ENCODE results near the gene CACNA1I.

The CACNA1I gene

DNA sequence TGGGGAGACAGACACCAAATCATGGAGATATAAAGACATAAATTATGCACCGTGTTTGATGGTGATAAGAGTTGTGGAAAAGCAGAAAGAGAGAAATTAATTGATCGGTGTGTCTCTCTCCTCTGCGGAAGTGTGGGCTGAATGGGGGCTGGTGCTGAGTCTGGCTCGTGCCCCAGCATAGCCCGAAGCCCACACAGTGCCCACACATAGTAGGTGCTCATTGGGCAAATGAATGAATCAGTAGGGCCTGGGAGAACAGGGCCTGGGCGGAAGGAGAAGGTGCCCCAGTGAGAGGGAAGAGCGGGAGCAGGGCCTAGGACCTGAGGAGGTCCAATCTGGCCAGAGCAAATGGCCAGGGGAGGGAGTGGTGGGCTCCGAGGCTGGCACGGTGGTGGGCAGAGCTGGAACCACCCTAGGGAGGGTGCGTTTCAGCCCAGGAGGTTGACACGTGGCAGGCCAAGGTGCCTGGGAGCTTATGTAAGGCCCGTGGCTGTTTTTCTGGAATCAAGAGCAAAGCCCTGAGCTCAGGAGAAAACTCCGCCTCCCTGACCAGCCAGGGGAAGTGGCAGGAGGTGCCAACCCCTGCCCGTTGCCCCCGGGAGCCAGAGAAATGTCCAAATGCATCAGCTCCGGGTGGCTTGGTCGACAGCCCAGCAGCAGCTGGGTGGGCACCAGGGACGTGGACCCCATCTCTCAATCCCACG, 2.1 kb upstream of the CACNA1I start:
- no peak for DNase-seq (ENCODE audit: low read depth in 2 of 2)

DNA sequence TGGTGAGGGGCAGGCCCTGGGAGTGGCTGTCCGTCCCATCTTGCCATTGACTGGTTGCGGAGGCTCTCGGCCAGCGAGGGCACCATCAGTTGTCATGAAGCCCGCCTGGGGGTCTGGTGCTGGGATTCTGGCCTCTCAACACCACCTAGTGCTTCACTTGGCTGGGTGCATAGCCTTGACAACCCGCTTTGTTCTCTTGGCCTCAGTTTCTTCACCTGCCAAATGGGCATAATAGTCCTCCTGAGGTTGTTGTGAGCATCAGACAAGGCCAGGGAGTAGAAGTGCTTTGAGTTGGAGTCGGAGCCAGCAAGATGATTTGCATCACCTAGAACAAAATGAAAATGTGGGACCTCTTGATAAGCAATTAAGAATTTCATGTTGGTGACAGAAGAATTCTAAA, 1.5 kb upstream of the CACNA1I start:
- no peak for DNase-seq (ENCODE audit: low read depth in 2 of 2)

DNA sequence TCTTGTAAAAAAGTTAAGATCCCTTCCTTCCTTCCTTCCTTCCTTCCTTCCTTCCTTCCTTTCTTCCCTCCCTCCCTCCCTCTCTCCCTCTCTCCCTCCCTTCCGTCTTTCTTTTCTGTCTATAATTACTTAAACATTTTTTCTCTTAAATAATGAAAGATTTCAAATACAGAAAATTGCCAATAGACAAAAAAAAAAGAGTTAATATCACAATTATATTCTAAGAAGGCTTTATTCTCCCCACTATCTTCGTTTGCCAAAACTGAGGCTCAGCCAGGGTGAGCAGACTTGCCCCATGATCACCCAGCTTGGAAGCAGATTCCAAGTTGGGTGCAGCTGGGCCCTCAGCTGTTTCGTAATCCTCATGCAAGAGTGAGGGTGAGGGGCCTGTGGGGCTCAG, 327 bp upstream of the CACNA1I start:
- DNase-seq (ENCODE audit: low read depth in 2 of 2): no peak

DNA sequence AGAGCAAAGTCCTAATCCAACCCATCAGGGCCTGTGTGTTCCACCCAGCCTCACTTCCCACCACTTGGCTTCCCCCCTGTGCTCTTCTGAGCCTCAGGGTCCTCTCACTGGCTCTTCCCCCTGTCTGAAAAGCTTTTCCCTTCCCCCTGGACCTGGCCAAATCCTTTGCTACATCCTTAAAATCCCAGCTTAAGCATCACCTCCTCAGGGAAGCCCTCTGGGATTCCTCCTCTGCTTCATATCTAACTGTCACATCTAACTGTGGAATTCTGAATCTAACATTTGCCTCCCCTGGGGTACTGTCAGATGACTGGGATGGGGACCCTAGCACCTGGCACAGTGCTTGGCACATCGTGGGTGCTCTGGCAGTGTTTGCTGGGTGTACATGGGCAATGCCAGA, 985 bp downstream of the CACNA1I start:
- no peak for DNase-seq (ENCODE audit: low read depth in 2 of 2)

DNA sequence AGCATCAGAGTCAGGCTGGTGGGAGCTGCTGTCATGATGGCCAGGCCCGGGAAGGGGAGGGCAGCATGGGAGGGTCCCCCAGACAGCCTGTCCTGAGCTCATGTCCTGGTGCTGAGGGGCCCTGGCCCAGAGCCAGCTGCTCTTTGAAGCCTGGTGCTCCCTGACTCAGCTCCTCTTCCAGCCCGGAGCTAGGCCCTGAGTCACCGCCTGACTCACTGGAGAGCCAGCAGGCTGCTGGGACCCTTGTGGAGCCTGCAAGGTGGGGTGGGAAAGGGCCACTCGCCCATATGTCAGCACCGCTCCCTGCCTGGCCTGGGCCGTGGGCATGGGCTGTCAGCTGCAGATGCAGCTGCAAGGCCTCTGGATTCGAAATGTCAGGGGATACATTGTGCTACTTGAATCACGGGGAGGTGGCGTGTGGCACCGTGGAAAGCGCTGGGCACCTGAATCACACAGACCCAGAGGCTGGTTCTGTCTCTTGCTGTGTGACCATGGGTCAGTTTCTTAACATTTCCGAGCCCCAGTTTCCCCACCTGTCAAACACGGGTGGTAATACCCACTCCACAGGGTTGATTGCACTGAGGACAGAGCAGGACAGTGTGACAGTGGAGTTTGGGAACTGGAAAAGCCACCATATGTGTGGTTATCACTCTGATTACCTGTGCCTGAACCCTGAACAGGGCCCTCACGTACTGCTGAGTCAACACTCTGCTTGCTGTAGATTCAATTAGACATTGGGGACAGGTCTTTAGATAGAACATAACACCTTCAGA, 4.4 kb downstream of the CACNA1I start:
- DNase-seq (ENCODE audit: low read depth in 2 of 2): no peak

DNA sequence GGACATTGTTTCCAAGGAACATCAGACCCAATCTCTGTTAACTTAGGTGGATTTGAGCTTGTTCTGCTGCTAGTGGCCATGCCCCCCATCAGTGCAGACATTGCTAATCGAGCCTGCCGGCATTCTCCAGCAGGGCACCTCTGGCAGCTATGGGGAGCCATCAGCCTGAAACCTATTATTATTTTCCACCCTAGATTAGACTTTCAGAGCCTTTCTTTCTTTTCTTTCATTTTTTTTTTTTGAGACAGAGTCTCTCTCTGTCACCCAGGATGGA, 4.9 kb downstream of the CACNA1I start:
- no peak for DNase-seq (ENCODE audit: low read depth in 2 of 2)

DNA sequence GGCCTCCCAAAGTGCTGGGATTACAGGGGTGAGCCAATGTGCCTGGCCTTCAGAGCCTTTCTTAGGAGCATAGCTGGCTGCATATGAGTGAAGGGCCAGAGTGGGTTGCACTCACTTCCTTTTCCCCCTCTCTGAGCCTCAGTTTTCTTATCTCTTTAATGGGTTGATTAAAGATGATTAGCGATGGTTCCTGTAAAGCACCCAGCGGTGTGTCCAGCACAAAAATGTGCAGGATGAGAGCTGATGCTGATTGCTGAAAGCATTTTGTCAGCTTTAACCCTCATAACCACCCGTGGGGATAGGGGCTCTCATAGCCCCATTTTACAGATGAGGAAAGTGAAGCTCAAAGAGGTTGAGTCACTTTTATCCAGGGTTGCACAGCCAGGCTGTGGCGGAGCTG, 5.5 kb downstream of the CACNA1I start:
- no peak for DNase-seq (ENCODE audit: low read depth in 2 of 2)

DNA sequence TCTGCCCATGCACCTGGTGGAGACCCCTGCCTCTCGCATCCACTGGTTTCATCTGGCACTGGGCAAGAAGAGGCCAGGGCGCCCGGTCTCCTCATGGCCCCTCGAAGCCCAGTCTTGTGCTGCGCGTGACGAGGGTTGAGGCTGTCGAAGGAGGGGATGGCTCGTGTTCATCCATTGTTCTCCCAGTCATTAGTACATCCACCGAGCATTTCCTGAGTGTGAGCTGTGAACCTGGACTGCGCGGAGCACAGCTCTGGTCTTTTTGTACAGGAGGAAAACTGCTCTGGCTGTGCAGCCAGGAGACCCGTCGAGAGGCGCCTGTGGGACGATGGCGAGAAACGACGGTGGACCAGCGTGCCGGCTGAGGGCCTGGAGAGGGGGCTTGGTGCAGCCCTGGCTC, 6.8 kb downstream of the CACNA1I start:
- no peak for DNase-seq (ENCODE audit: low read depth in 2 of 2)

DNA sequence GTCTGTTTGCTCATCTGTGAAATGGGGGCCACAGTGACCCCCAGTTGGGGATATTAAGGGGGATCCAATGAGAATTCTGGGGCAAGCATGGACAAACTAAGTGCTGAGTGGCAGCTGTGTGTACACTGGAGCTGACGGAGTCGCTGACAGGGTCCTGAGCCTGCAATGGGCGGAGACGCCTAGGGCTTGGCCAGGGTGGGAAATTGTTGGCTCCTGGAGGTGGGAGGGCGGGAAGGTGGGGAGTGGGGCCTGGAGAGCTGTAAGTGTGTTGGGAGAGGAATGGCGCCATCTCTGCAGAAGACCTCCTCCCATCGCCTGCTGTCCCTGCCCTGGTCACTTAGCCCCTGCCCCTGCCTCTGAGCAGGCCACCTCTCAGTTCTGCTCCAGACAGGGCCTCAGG, 7.3 kb downstream of the CACNA1I start:
- no peak for DNase-seq (ENCODE audit: low read depth in 2 of 2)

DNA sequence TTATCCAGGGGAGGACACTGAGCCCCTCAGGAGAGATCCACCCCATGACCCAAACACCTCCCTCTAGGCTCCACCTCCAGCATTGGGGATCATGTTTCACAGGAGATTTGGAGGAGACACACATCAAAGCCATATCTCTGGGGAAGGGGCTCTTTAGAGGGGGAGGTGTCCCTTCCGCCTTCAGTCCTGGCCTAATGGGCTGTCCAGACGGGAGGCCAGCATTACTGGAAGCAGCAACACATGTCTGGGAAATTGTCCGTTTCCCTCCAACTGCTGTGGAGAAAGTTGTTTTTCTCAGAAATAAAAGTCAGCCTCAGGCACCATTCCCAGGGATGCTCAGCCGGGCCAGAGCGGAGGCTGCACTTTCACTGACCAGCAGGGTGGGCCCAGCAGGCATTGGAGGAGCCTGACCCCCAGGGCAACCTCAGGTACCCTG, 9.5 kb downstream of the CACNA1I start:
- no peak for DNase-seq (ENCODE audit: low read depth in 2 of 2)

DNA sequence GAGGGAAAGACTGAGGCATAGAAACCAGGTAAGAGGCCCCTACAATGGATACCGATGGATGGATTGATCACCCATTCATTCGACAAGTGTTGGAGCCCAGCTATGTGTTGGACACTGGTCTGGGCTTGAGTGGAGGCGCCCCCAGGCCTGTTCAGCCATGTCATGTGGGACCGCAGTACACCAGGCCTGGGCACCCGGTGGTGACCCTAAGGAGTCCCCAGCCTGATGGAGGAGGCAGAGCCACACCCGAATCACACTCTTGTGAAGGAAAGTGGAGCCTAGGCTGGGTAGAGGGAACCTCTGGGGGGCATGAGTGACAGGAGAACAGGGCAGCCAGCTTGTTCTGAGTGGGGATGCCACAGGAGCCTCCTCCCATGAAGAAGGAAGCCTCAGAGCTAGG, 10.2 kb downstream of the CACNA1I start:
- no peak for DNase-seq (ENCODE audit: low read depth in 2 of 2)

DNA sequence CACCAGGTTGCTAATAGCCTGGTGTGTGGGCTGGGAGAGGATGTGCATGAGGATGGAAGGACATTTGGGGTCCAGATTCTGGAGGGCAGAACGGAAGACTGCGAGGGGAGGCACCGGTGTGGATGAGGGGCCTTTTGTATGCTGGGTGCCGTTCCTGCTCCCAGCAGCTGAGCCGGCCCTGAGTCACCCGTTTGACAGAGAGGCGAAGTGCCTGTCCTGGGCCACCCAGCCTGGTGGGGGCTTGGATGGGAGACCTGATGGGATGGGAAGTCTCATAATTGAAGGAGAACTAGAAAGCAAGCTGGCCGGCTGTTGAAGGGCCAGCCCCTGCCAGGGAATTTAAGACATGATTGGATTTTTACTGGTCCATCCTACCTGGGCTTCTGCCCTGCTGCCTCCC, 10.8 kb downstream of the CACNA1I start:
- no peak for DNase-seq (ENCODE audit: low read depth in 2 of 2)

DNA sequence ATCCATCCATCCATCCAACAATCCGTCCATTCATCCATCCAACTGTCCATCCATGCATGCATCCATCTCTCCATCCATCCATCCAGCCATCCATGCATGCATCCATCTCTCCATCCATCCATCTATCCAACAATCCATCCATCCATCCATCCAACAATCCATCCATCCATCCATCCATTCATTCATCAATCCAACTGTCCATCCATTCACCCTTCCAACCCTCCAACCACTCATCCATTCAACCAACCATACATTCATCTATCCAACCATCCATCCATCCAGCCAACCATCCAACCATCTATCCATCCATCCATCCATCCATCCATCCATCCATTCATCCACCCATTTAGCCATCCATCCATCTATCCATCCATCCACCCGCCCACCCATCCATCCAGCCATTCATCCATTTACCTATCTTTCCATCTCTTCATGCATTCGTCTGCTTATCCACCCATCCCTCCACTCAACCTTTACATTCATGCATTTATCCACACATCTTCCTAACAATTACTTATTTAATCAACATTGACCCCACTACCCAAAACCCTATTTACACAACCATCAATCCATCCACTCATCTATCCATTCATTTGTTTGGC, 12.6 kb downstream of the CACNA1I start:
- DNase-seq (ENCODE audit: low read depth in 2 of 2): no peak

DNA sequence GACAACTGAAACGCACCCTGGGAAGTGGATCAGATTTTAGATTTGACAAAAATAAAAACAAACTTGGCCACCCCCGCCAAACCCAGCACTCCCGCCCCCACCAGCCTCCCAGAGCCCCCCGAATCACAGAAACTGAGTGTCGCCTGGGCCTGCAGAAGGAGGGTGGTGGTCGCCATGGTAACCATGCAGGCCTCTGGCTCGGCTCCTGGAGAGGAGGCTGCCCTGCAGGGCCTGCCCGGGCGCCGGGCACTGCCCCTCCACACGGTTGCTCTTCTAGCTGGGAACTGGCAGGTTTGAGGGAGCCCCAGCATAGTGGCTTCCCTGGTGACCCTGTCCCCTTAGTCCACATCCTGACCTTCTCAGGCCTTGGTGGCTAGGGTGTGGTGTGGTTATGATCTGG, 19.3 kb downstream of the CACNA1I start:
- DNase-seq (ENCODE audit: low read depth in 2 of 2): no peak

DNA sequence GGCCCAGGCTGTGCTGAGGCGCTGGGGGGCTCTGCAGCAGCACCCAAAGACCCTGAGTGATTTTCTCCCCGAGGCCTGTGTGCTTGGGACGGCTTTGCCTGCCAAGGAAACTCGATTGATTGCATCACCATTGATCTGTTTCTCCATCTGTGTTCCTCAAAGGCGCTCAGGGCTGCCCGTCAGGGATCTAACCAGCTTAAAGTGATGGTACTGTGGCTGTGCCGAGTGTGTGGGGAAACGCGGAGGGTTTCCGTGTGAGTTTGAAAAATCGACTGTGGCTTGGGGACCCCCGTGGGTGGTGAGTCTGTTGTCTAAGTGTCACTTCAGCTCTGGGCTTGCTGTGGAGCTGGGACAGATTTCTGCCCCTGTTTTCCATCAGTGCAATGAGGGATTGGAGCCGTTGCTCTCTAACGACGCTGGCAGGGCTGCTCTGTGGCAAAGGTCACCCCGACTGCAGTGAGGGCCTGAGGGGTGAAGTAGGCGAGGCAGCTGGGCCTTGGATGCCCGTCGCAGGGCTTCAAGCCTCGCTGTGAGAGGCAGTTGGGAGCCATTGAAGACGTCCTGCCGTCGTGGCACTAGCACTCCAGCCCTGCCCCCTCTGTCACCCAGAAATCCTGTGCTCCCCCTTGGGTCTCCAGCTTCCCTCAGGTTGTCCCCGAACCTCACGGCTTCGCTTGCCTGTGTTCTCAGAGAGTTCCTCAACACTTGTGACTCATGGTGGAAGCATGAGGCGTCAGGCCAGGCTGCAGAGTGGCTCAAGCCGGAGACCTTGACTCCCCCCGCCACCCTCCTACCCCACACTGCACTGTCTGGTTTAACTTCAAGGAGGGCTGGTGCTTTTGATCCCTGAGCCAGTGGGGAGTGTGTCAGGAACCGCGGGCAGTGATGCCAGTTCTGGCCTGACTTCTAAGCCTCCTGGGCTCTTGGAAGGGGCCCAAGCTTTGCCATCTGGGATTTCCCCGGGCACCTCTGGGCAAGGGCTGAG, 21.8 kb downstream of the CACNA1I start:
- no peak for DNase-seq (ENCODE audit: low read depth in 2 of 2)

DNA sequence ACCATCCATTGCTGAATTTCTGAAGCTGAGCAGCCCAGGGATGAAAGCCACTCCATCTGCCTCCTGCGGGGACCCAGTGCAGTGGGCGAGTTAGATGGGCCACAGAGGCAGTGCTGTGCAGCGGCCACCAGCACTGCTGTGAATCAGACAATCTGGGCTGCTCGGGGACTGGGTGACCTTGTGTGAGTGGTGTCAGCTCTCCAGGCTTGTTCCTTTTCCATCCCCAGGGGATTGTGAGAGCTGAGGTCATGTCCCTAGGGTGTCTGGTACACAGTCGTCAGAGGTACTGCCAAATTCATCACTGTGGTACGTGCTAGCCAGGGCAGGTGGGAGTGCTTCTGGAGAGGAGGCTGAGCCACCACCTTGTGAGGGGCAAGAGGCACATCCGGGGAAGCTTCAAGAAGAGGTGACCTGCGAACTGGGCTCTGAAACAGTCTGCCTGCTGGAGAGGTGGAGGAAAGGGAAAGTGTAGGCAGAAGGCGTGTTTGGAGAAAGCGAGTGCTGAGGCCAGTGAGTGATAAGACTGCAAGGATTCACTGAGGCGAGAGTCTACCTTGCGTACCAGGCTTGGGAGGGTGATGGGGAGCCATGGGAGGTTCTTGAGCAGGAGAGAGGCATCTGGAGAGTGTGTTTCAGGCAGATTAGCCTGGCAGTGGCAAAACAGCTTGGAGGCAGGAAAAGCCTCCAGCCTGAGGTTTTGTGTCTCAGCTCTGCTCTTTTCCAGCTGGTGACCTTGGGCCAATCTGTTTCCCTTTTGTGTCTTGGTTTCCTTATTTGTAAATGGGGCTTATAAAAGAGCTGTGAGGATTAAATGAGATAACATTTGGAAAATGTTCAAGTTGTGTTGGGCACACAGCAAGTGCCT, 22.7 kb downstream of the CACNA1I start:
- DNase-seq (ENCODE audit: low read depth in 2 of 2): no peak

DNA sequence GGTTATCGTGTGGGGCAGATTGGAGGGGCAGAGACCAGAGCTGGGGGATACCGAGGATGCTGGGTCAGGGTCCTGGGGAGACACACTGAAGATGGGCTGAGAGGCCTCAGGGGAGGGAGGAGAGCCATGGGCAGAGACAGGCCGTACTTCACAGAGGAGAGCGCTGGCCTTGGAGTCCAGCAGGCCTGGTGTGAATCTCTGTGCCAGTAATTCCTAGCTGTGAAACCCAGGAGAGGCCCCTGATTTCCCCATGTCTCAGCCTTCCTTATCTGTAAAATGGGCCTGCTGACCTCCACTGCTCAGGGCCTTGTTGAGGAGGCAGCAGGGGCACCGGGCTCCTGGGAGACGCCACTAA, 23.4 kb downstream of the CACNA1I start:
- no peak for DNase-seq (ENCODE audit: low read depth in 2 of 2)

DNA sequence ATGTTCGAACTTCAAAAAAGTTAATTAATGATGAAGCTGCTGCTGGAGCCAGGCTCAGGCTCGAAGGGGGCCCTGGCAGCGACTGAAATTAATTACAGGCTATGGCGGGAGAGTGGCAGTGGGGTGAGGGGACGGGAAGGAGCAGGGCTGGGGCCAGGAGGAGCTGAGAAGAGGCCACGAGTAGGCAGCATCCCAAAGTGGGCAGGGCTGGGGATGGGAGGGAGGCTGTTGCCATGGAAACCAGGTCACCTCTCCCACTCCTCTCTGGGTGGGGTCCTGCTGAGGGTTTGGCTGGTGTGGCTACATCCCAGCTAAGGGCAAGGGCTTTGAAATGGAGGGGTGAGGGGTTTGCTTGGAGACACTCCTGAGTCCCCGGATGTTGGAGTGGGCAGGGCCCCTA, 23.9 kb downstream of the CACNA1I start:
- no peak for DNase-seq (ENCODE audit: low read depth in 2 of 2)

DNA sequence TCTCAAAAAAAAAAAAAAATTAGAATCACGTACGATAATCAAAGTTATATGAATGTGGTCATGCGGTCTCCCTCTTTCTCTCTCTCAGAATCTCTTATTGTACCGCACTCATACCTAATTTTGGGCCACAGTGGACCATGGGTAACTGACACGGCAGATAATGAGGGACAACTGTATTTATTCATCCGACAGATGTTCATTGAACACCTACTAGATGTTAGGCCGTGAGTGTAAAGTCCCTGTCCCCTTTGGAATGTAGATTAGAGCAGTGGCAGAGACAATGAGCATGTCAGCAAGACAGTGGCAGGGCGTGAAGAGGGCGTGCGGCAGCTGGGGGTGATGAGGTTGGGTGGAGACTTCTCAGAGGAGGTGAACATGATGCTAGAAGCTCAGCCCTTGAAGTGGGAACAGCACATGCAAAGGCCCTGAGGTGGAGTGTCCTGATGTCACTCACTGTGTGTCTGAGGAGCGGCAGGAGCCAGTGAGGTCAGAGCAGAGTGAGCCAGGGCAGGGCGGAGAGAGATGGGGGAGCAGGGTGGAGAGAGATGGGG, 25.1 kb downstream of the CACNA1I start:
- DNase-seq (ENCODE audit: low read depth in 2 of 2): no peak

DNA sequence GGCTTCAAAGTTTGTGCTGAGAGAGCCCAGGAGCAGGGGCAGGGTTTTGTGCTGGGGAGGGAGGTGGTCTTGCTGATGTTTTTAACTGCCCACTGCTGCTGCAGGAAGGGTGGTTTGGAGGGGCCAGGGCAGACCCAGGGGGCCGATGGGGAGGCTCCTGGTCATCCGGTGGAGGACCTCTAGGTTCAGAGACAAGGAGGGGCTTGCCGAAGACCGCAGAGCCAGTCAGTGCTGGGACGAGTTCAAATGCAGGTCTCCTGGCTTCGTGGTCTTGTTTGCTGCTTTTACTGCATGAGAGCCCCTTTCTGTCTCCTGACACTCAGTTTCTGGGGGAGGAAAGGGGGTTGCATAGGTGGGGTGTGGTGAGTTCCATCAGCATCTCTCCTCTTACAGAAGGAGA, 26.0 kb downstream of the CACNA1I start:
- DNase-seq (ENCODE audit: low read depth in 2 of 2): no peak

DNA sequence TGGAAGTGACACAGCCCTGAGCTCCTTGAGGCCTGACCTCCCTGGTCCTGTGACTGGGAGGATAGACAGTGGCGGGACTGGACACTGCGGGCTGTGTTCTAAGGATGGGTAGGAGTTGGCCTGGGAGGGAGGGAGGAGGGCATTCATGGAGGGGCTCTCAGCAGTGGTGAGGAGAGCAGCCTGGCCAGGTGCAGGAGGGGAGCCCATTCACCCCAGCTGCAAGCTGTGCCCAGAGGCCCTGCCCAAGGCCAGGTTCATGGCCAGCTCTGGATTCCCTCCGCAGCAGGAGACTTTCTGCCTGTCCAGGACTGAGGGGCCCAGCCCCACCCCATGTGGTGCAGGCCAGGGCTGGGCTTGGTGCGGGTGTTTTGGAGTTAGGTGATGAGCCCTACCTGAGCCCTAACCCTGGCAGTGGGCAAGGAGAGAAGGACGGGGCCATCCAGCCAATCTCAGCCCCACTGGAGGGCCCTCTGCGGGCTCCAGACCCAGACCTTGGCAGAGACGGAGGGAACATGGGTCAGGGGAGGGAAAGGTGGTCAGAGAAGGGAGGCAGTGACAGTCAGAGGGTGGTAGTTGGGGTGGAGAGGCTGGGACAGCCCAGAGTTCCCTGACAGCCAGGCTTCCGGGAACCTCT, 26.8 kb downstream of the CACNA1I start:
- DNase-seq (ENCODE audit: low read depth in 2 of 2): no peak
